Panc1 (cell line): ENCODE results near the gene APOC3. TPM values are rescaled to one million over a fixed set of nuclear protein-coding genes. Genes with fewer than 3 reads are reported as not detected.

Experiments used
- ATAC-seq: fragments of 200-7000 bp; cut with Tn5 transposase; 2 replicates; pipeline ENCODE4 v1.9.1; 2020; ENCODE audit warnings: mild to moderate bottlenecking, moderate library complexity
- BruUV-seq: library from RNA; stranded (reverse); fragments of 400-500 nt; replicated peaks from 2 replicates; lab custom pipeline; 2021; lab: Mats Ljungman, UMichigan
- CTCF ChIA-PET: fragments of 300-600 bp; sonication (Branson Sonifier 250); formaldehyde crosslinking; loops from one replicate; lab custom pipeline; 2022; ENCODE audit warnings: antibody characterized with exemption; lab: Charles Lee
- POLR2A ChIA-PET: fragments of 300-600 bp; sonication (Branson Sonifier 250); formaldehyde crosslinking; loops from one replicate; lab custom pipeline; 2022; ENCODE audit warnings: antibody characterized with exemption; lab: Charles Lee
- DNase-seq: peaks from one replicate; pipeline ENCODE4 v3.0.0-alpha.2; 2010; ENCODE audit warnings: low read depth, low spot score
- H3K27ac ChIP-seq: 2 replicates; pipeline ENCODE4 v1.5.1; 2011; ENCODE audit warnings: mild to moderate bottlenecking, low read length, inconsistent platforms
- H3K27me3 ChIP-seq: fragments of 200-500 bp; sonication (Bioruptor generic); 2 replicates; pipeline ENCODE4 v1.6.0; 2014; ENCODE audit warnings: low read length, inconsistent platforms; ENCODE audit not compliant: control insufficient read depth, insufficient read depth
- H3K36me3 ChIP-seq: fragments of 200-500 bp; sonication (Bioruptor generic); 2 replicates; pipeline ENCODE4 v1.5.1; 2014; ENCODE audit warnings: inconsistent platforms, mild to moderate bottlenecking, low read length, moderate library complexity; ENCODE audit not compliant: control insufficient read depth, insufficient read depth
- H3K4me1 ChIP-seq: 2 replicates; pipeline ENCODE4 v1.5.1; 2011; ENCODE audit warnings: inconsistent platforms, mild to moderate bottlenecking, low read length, moderate library complexity; ENCODE audit not compliant: control insufficient read depth, insufficient read depth
- H3K4me3 ChIP-seq, 2 experiments: 2 replicates each; pipeline ENCODE4 v1.5.1; 2011 to 2012; ENCODE audit warnings: low read depth in 2 of 2, low read length in 2 of 2, mild to moderate bottlenecking in 2 of 2, inconsistent platforms in 1 of 2, moderate library complexity in 1 of 2
- H3K9me3 ChIP-seq: fragments of 200-500 bp; sonication (Bioruptor generic); 2 replicates; pipeline ENCODE4 v1.5.1; 2014; ENCODE audit warnings: low read depth, mild to moderate bottlenecking, inconsistent platforms, low read length, moderate library complexity; ENCODE audit not compliant: control insufficient read depth, insufficient read depth
- CTCF ChIP-seq: fragments of 450-650 bp; IDR thresholded peaks from 2 replicates; pipeline ENCODE4 v1.5.1; 2017; ENCODE audit warnings: mild to moderate bottlenecking
- POLR2AphosphoS5 ChIP-seq: IDR thresholded peaks from 2 replicates; pipeline ENCODE4 v1.6.1; 2012; ENCODE audit warnings: mild to moderate bottlenecking, low read depth, low read length, moderate library complexity
- REST ChIP-seq, 2 experiments: IDR thresholded peaks; 2 replicates each; pipeline ENCODE4 v1.6.1; 2011 to 2012; ENCODE audit warnings: low read depth in 2 of 2, control low read depth in 1 of 2, low read length in 1 of 2, mild to moderate bottlenecking in 1 of 2, moderate library complexity in 1 of 2; ENCODE audit not compliant: insufficient read depth in 1 of 2
- SIN3A ChIP-seq: IDR thresholded peaks from 2 replicates; pipeline ENCODE4 v1.6.1; 2012; ENCODE audit warnings: low read depth, mild to moderate bottlenecking, low read length, moderate library complexity, borderline replicate concordance; ENCODE audit not compliant: insufficient read depth
- TCF7L2 ChIP-seq: IDR thresholded peaks from 2 replicates; pipeline ENCODE4 v1.6.1; 2011; ENCODE audit warnings: mild to moderate bottlenecking, low read depth, low read length, inconsistent platforms
- in situ Hi-C: cut with HindIII; loops from 2 replicates; pipeline ENCODE4 v1.10.0; 2016; ENCODE audit warnings: low sequenced_read_pairs, low pct_unique_long_range_greater_than_20kb
- intact Hi-C: fragments of 100-400 bp; cut with micrococcal nuclease; formaldehyde crosslinking; loops from one replicate; pipeline ENCODE4 v1.10.0; 2022; ENCODE audit not compliant: unreplicated experiment
- total RNA-seq: library from RNA; stranded (reverse); gene quantifications from one replicate; pipeline ENCODE4 v1.2.1, GENCODE V29; 2021; ENCODE audit not compliant: unreplicated experiment

APOC3 gene
- total RNA-seq, 1 experiment from 2014 or later: 1.2 TPM

DNA sequence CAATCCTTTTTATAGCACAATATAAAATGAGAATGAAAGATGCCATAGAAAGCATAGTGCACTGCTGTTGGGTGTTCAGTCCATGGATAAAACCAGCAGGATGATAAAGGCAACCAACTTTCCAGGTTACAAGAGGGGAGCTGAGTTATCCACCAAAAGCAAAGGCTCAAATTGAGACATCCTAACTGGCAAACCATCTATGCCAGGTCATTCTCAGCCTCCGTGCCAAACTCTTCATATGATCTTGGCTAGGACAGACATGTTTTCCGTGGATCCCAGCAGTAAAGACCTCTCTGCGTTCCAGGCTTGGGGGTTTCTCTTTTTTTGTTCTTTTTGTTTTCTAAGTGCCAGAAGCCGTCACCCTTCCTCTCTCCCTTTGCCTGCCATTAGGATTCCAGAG, 15.0 kb downstream of the APOC3 start:
- in situ Hi-C loops (no loop called here), intact Hi-C loops (no loop called here)
- ATAC-seq (no peak), DNase-seq (no peak)
- TF ChIP-seq CTCF (no peak), TCF7L2 (no peak)
- H3K9me3 ChIP-seq: no peaks in the 10 kb centered on the region
- no peak overlapping the region for H3K27ac ChIP-seq
- POLR2A ChIA-PET: no interaction called here
- no peaks in the 10 kb centered on the region for H3K4me1 ChIP-seq
- H3K27me3 ChIP-seq: no peaks in the 10 kb centered on the region
- no peaks in the 10 kb centered on the region; the same call in none of the 2 replicates for H3K36me3 ChIP-seq
- no TSS peak for BruUV-seq
- H3K4me3 ChIP-seq: no peak overlapping the region
- CTCF ChIA-PET: no interaction called here

GRCh38 chr11:116847612-116848011, 17.9 kb downstream of the APOC3 start:
- Histone ChIP-seq H3K27ac (no peak overlapping the region), H3K36me3 (no peaks in the 10 kb centered on the region; the same call in none of the 2 replicates), H3K9me3 (no peaks in the 10 kb centered on the region), H3K4me1 (peaks cover 4% of the 10 kb centered on the region; the same call in 1 of the 2 replicates), H3K4me3 (no peak overlapping the region), H3K27me3 (no peaks in the 10 kb centered on the region)
- BruUV-seq: no TSS peak
- TF ChIP-seq POLR2AphosphoS5 (no peak), TCF7L2 (no peak), CTCF (no peak), SIN3A (no peak), REST (IDR thresholded peaks at IDR 0.05; ENCODE audit: insufficient read depth in 1 of 2, low read depth in 2 of 2, low read length in 1 of 2) (no peak)
- DNase-seq: no peak
- ChIA-PET CTCF (no interaction called here), POLR2A (interaction anchor here (0.5 kb wide), 1 partner anchor 122 kb away, joined by 3 read pairs; no protein-coding TSS in a partner anchor)
- intact Hi-C loops: no loop called here
- no peak for ATAC-seq
- in situ Hi-C loops: no loop called here
